Activated CD8-positive, alpha-beta T cell treated with anti-CD3 and anti-CD28 coated beads for 36 hours (primary cell): Measurements from ENCODE around the gene SCAF11. TPM values are rescaled to one million over a fixed set of nuclear protein-coding genes. Genes with fewer than 3 reads are reported as not detected.
A peak's percentile ranks its signal among the peaks of the same experiment; 100 is the strongest.

Experiments used
- ATAC-seq: fragments of 200-7000 bp; cut with Tn5 transposase; one replicate; pipeline ENCODE4 v1.10.0; 2021; ENCODE audit warnings: mild to moderate bottlenecking, moderate library complexity
- CTCF ChIA-PET: fragments of 350-600 bp; sonication (Branson Sonifier 250); formaldehyde crosslinking; loops from one replicate; lab custom pipeline; 2021; ENCODE audit warnings: antibody characterized with exemption; lab: Charles Lee
- POLR2A ChIA-PET: fragments of 350-600 bp; sonication (Branson Sonifier 250); formaldehyde crosslinking; loops from one replicate; lab custom pipeline; 2021; ENCODE audit warnings: antibody characterized with exemption; lab: Charles Lee
- DNase-seq: peaks from one replicate; pipeline ENCODE4 v3.0.0-alpha.2; 2020
- H3K27ac Mint-ChIP-seq: one replicate; pipeline ENCODE4 v1.8.0; 2021; ENCODE audit warnings: mild to moderate bottlenecking, mixed read lengths
- H3K27me3 Mint-ChIP-seq: one replicate; pipeline ENCODE4 v1.8.0; 2021; ENCODE audit warnings: mixed read lengths
- H3K36me3 Mint-ChIP-seq: one replicate; pipeline ENCODE4 v1.8.0; 2021; ENCODE audit warnings: low read depth, mixed read lengths
- H3K4me1 Mint-ChIP-seq: one replicate; pipeline ENCODE4 v1.8.0; 2021; ENCODE audit warnings: low read depth, mixed read lengths
- H3K4me3 Mint-ChIP-seq: one replicate; pipeline ENCODE4 v1.8.0; 2021; ENCODE audit warnings: mild to moderate bottlenecking, moderate library complexity, mixed read lengths
- H3K9me3 Mint-ChIP-seq: one replicate; pipeline ENCODE4 v1.8.0; 2021; ENCODE audit warnings: mixed read lengths
- intact Hi-C: fragments of 100-400 bp; cut with micrococcal nuclease; formaldehyde crosslinking; loops from one replicate; pipeline ENCODE4 v1.10.0; 2022
- total RNA-seq, 2 experiments: library from RNA; stranded (reverse); gene quantifications; one replicate each; pipeline ENCODE4 v1.2.3, GENCODE V29; 2021
- TF ChIP-seq, protein P1 (sequence below): fragments of 200-600 bp; IDR thresholded peaks from one replicate; pipeline ENCODE4 v1.8.0; 2022; ENCODE audit warnings: antibody characterized with exemption, mild to moderate bottlenecking

Gene SCAF11
- total RNA-seq, 2 experiments from 2014 or later = 110 to 117 TPM

DNA sequence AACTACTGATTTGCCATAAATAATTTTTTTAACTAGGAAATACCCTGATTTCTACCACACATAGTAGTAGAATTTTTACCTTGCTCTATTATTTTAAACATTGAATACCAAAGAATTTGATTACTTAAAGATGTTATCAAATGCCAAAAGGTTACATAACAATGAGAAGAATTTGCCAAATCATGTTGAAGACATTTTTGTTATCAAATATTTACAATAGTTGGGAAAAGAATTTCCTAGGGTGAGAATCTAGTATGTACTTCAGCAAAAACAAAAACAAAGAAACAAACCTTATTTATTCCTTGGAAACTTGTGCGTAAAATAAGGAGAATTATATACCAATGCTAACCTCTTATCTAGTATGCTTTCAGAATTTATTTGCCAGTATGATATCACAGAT, 107.2 kb downstream of the SCAF11 start:
- ChIA-PET POLR2A (no interaction called here), CTCF (no interaction called here)
- no peak overlapping the region for H3K4me3 Mint-ChIP-seq
- H3K4me1 Mint-ChIP-seq = peaks cover 12% of the 10 kb centered on the region
- ATAC-seq (no peak), DNase-seq (no peak)
- no peak overlapping the region for H3K27ac Mint-ChIP-seq
- intact Hi-C loops = no loop called here
- H3K36me3 Mint-ChIP-seq = peaks cover 58% of the 10 kb centered on the region
- peaks cover 8% of the 10 kb centered on the region for H3K9me3 Mint-ChIP-seq
- TF ChIP-seq, protein P1, sequence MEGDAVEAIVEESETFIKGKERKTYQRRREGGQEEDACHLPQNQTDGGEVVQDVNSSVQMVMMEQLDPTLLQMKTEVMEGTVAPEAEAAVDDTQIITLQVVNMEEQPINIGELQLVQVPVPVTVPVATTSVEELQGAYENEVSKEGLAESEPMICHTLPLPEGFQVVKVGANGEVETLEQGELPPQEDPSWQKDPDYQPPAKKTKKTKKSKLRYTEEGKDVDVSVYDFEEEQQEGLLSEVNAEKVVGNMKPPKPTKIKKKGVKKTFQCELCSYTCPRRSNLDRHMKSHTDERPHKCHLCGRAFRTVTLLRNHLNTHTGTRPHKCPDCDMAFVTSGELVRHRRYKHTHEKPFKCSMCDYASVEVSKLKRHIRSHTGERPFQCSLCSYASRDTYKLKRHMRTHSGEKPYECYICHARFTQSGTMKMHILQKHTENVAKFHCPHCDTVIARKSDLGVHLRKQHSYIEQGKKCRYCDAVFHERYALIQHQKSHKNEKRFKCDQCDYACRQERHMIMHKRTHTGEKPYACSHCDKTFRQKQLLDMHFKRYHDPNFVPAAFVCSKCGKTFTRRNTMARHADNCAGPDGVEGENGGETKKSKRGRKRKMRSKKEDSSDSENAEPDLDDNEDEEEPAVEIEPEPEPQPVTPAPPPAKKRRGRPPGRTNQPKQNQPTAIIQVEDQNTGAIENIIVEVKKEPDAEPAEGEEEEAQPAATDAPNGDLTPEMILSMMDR = no peak
- no peaks in the 10 kb centered on the region for H3K27me3 Mint-ChIP-seq

DNA sequence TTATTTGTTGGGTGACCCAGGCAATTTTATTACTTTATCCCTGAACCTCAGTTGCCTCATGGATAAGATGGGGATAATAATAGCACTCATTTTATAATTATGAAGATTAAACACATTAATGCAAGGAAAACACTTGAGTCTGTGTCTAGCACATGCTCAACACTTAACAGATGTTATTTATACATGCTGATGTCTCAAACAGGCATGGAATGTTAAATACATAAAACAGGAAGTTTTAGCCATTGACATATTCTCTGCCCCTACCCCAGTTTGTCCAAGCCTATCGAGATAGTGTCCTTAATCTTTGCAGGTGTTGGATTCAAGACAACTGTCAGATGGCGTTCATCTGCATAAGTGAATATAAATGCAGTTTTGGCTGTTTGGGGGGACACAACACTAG, 109.8 kb downstream of the SCAF11 start:
- ChIA-PET POLR2A (no interaction called here), CTCF (interaction anchor here (1.1 kb wide), 1 partner anchor 8 kb away, joined by 3 read pairs; no protein-coding TSS in a partner anchor)
- DNase-seq (no peak), ATAC-seq (no peak)
- TF ChIP-seq, protein P1 = no peak
- intact Hi-C loops = no loop called here
- H3K36me3 Mint-ChIP-seq = peaks cover 56% of the 10 kb centered on the region
- H3K4me3 Mint-ChIP-seq = no peak overlapping the region
- peaks cover 24% of the 10 kb centered on the region for H3K4me1 Mint-ChIP-seq
- no peaks in the 10 kb centered on the region for H3K27me3 Mint-ChIP-seq
- H3K27ac Mint-ChIP-seq = no peak overlapping the region
- peaks cover 3% of the 10 kb centered on the region for H3K9me3 Mint-ChIP-seq

- H3K4me1 Mint-ChIP-seq = peaks cover 29% of the 10 kb centered on the region
- ChIA-PET POLR2A (no interaction called here), CTCF (no interaction called here)
- peaks cover 57% of the 10 kb centered on the region for H3K36me3 Mint-ChIP-seq
- no peak for ATAC-seq
- intact Hi-C loops = no loop called here
- no peak overlapping the region for H3K4me3 Mint-ChIP-seq
- peak overlapping the region; percentile 70 for H3K27ac Mint-ChIP-seq
- H3K27me3 Mint-ChIP-seq = no peaks in the 10 kb centered on the region
- TF ChIP-seq, protein P1 = no peak
- no peak for DNase-seq
- no peaks in the 10 kb centered on the region for H3K9me3 Mint-ChIP-seq
Measured at GRCh38 chr12:45879363-45879895, 110.9 kb downstream of the SCAF11 start.

DNA sequence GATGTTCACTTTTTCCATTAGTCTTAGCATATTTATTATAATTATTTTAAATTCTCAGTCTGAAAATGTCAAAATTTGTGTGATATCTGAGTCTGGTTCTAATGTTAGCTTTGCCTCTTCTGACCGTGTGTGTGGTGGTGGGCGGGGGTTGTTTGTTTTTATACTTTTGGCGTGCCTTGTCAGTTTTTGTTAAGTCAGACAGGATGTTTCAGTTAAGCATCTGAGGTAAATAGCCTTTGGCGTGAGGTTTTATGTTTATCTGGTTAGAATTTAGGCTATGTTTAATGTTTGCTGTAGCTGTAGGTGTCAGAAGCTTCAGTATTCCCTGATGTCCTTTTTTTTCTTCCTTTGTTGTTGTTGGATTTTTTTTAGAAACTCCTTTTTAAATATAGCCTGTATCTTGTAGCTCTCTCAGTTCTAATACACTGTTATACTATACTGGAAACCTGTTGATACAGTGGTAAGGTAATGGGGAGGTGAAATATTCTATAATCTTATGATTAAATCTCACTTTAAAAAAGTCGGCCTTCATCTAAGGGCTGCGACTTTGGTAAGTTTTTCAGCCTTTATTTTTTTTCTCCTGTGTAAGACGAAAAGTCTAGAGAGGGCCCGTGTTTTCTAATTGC, 111.6 kb downstream of the SCAF11 start:
- H3K36me3 Mint-ChIP-seq = peaks cover 59% of the 10 kb centered on the region
- no peak overlapping the region for H3K4me3 Mint-ChIP-seq
- peak; percentile 47 for DNase-seq
- TF ChIP-seq, protein P1 = no peak
- peaks cover 29% of the 10 kb centered on the region for H3K4me1 Mint-ChIP-seq
- H3K9me3 Mint-ChIP-seq = no peaks in the 10 kb centered on the region
- ChIA-PET POLR2A (no interaction called here), CTCF (no interaction called here)
- peak; percentile 27 for ATAC-seq
- H3K27me3 Mint-ChIP-seq = no peaks in the 10 kb centered on the region
- intact Hi-C loops = no loop called here
- H3K27ac Mint-ChIP-seq = peak overlapping the region; percentile 70

GRCh38 chr12:45877069-45877468, 113.3 kb downstream of the SCAF11 start:
- ChIA-PET POLR2A (no interaction called here), CTCF (no interaction called here)
- ATAC-seq = no peak
- intact Hi-C loops = no loop called here
- peaks cover 62% of the 10 kb centered on the region for H3K36me3 Mint-ChIP-seq
- H3K4me3 Mint-ChIP-seq = no peak overlapping the region
- H3K4me1 Mint-ChIP-seq = peaks cover 31% of the 10 kb centered on the region
- H3K27ac Mint-ChIP-seq = no peak overlapping the region
- TF ChIP-seq, protein P1 = no peak
- no peaks in the 10 kb centered on the region for H3K9me3 Mint-ChIP-seq
- H3K27me3 Mint-ChIP-seq = no peaks in the 10 kb centered on the region
- no peak for DNase-seq
